Osteoblast (primary cell): ENCODE results near the gene IGFALS. TPM values are rescaled to one million over a fixed set of nuclear protein-coding genes. Genes with fewer than 3 reads are reported as not detected.

Source experiments
- DNase-seq: peaks from one replicate; pipeline ENCODE4 v3.0.0; 2011; ENCODE audit warnings: low spot score, mixed read lengths; ENCODE audit not compliant: insufficient read length; ENCODE audit errors: missing footprints
- H2AFZ ChIP-seq: 2 replicates; pipeline ENCODE4 v1.6.0; 2011; ENCODE audit warnings: mild to moderate bottlenecking, low read length
- H3K27ac ChIP-seq: 2 replicates; pipeline ENCODE4 v1.5.1; 2011; ENCODE audit warnings: mild to moderate bottlenecking, low read depth, low read length, moderate library complexity
- H3K27me3 ChIP-seq: 2 replicates; pipeline ENCODE4 v1.6.0; 2012; ENCODE audit warnings: mild to moderate bottlenecking, control low read depth, inconsistent platforms, low read length, moderate library complexity; ENCODE audit not compliant: insufficient read depth
- H3K36me3 ChIP-seq: 2 replicates; pipeline ENCODE4 v1.5.1; 2011; ENCODE audit warnings: mild to moderate bottlenecking, low read length, control low read depth, moderate library complexity; ENCODE audit not compliant: insufficient read depth
- H3K4me1 ChIP-seq: 2 replicates; pipeline ENCODE4 v1.5.1; 2011; ENCODE audit warnings: mild to moderate bottlenecking, low read length, control low read depth, moderate library complexity; ENCODE audit not compliant: insufficient read depth
- H3K4me2 ChIP-seq: 2 replicates; pipeline ENCODE4 v1.6.0; 2011; ENCODE audit warnings: mild to moderate bottlenecking, low read length; ENCODE audit not compliant: insufficient read depth
- H3K4me3 ChIP-seq: fragments of 200-600 bp; sonication (generic); 3 replicates; pipeline ENCODE4 v1.5.1; 2012; ENCODE audit warnings: mild to moderate bottlenecking, low read length, inconsistent platforms; ENCODE audit not compliant: insufficient read depth
- H3K79me2 ChIP-seq: 2 replicates; pipeline ENCODE4 v1.6.0; 2012; ENCODE audit warnings: mild to moderate bottlenecking, low read length, control low read depth, inconsistent platforms; ENCODE audit not compliant: insufficient read depth
- H3K9me3 ChIP-seq: 2 replicates; pipeline ENCODE4 v1.5.1; 2011; ENCODE audit warnings: low read depth, low read length, control low read depth
- H4K20me1 ChIP-seq: 2 replicates; pipeline ENCODE4 v1.6.0; 2012; ENCODE audit warnings: mild to moderate bottlenecking, low read length, control low read depth; ENCODE audit not compliant: insufficient read depth
- total RNA-seq: library from RNA; depleted of rRNA; stranded (reverse); fragments of >200 nt; gene quantifications from 2 replicates; pipeline ENCODE4 v1.2.3, GENCODE V29; 2012
- TF ChIP-seq, protein P1 (sequence below): IDR thresholded peaks from 2 replicates; pipeline ENCODE4 v1.5.1; 2011; ENCODE audit warnings: mild to moderate bottlenecking, low read depth, low read length, moderate library complexity; ENCODE audit errors: extremely low read depth

Gene IGFALS
- total RNA-seq, 1 donor = not detected

DNA sequence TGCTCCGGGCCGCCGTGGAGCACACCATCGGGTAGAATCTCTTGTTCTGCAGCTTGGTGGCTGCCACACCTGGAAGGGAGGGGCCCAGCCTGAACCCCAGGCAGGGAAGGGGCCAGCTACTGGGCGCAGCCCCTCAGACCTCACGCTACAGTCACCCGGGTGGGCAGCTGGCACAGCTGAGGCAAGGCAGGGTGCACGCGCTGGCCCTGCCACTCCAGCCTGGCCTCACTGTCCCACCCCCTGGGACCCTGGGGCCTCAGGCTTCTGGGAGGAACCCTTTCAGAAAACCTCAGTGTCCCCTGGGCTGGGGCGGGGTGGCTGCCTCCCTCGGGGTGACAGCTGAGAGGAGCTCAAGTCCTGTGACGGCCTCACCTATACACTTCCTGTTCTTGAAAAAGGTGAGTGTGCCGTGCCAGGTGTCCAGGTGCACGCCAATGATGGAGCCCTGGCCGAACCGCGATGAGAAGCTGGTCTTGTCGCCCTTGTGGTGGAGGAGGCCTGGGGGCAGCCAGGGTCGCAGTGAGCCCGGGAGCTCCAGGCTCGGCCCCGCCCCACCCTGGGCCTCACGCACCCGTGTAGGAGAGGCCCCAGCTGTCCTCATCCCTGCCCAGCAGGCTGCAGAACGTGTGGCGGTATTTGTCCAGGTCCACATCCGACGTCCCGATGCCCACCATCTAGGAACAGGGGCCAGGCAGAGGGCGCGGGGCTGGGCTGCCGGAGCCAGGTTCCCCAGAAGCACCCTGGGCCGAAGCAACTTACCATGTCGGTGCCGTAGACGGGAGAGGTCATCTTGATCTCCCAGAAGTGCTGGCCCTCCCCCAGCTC, 15.9 kb downstream of the IGFALS start:
- H2AFZ ChIP-seq = no peak overlapping the region
- H4K20me1 ChIP-seq = peaks cover 36% of the 10 kb centered on the region
- peaks cover 21% of the 10 kb centered on the region for H3K4me1 ChIP-seq
- TF ChIP-seq, protein P1, sequence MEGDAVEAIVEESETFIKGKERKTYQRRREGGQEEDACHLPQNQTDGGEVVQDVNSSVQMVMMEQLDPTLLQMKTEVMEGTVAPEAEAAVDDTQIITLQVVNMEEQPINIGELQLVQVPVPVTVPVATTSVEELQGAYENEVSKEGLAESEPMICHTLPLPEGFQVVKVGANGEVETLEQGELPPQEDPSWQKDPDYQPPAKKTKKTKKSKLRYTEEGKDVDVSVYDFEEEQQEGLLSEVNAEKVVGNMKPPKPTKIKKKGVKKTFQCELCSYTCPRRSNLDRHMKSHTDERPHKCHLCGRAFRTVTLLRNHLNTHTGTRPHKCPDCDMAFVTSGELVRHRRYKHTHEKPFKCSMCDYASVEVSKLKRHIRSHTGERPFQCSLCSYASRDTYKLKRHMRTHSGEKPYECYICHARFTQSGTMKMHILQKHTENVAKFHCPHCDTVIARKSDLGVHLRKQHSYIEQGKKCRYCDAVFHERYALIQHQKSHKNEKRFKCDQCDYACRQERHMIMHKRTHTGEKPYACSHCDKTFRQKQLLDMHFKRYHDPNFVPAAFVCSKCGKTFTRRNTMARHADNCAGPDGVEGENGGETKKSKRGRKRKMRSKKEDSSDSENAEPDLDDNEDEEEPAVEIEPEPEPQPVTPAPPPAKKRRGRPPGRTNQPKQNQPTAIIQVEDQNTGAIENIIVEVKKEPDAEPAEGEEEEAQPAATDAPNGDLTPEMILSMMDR = no peak
- no peaks in the 10 kb centered on the region for H3K9me3 ChIP-seq
- H3K79me2 ChIP-seq = peaks cover 40% of the 10 kb centered on the region
- DNase-seq = peak; percentile 86
- H3K4me2 ChIP-seq = no peak overlapping the region
- peaks cover 29% of the 10 kb centered on the region for H3K36me3 ChIP-seq
- H3K27ac ChIP-seq = no peak overlapping the region
- H3K4me3 ChIP-seq = no peak overlapping the region
- no peaks in the 10 kb centered on the region for H3K27me3 ChIP-seq

DNA sequence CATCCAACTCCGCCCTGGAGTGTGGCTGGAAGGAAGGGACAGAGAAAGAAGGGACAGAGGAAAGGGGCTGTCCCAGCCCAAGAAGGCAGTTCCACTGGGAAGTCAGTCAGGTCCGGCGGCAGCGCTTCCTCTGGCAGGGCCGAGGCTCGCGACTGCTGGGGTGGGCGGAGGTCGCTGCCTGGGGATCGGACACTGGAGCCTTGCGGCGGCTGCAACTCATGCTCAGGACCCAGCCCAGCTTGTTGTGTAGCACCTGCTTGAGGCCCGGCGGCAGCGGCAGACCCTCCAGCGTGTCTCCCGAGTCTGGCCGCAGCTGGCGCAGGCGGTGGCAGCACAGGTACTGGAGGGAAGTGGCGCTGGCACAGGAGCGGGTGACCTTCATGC, 16.5 kb downstream of the IGFALS start:
- Histone ChIP-seq H3K4me2 (no peak overlapping the region), H2AFZ (no peak overlapping the region), H3K27me3 (no peaks in the 10 kb centered on the region), H3K4me1 (peaks cover 27% of the 10 kb centered on the region), H3K79me2 (peaks cover 46% of the 10 kb centered on the region), H3K9me3 (no peaks in the 10 kb centered on the region), H4K20me1 (peaks cover 39% of the 10 kb centered on the region), H3K27ac (no peak overlapping the region), H3K4me3 (no peak overlapping the region), H3K36me3 (peaks cover 29% of the 10 kb centered on the region)
- DNase-seq = peak; percentile 77
- TF ChIP-seq, protein P1 = no peak

- peaks cover 29% of the 10 kb centered on the region for H3K4me1 ChIP-seq
- no peaks in the 10 kb centered on the region for H3K27me3 ChIP-seq
- TF ChIP-seq, protein P1 = no peak
- DNase-seq = peak; percentile 77
- H3K27ac ChIP-seq = no peak overlapping the region
- H3K4me2 ChIP-seq = no peak overlapping the region
- peaks cover 29% of the 10 kb centered on the region for H3K36me3 ChIP-seq
- peaks cover 49% of the 10 kb centered on the region for H3K79me2 ChIP-seq
- H2AFZ ChIP-seq = no peak overlapping the region
- H4K20me1 ChIP-seq = peaks cover 40% of the 10 kb centered on the region
- H3K4me3 ChIP-seq = no peak overlapping the region
- no peaks in the 10 kb centered on the region for H3K9me3 ChIP-seq
Measured at GRCh38 chr16:1776672-1776955, 16.9 kb downstream of the IGFALS start.

DNA sequence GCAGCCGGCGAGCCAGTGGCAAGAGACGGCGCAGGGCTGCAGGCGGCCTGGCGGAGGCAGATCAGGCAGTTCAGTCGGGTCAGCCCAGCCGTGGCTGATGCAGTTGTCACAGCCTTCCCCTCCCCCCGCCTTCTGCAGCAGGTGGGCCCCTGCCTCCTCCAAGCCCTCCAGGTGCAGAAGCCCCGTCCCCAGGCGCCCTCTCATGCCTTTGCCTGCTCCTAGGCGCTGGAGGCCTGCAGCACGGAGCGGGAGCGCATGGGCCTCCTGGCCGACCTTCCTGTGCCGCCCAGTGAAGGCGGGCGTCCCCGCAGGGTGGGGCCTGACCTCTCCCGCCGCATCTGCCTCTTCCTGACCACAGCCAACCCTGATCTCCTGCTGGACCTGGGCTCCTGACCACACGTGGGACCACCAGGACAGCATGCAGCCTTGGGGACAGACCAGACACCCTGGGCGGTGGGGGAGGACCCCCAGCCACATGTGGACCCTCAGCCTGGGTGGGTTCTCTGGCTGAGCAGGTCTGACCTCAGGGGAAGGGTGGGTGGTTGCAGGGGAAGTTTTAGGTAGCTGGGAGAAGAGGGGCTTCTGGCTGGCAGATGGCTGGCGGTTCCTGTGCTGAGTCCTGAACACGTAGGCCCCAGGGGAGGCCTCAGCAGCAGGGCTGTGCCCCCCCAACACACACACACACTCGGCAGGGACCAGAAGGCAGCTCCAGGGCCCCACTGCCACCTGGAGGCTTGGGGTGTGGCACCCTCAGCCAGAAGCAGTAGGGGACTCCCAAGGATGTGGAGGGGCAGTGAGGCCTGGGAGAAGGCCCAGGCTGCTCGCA, 17.4 kb downstream of the IGFALS start:
- Histone ChIP-seq H3K9me3 (no peaks in the 10 kb centered on the region), H3K27ac (no peak overlapping the region), H3K4me1 (peaks cover 23% of the 10 kb centered on the region), H3K27me3 (no peaks in the 10 kb centered on the region), H3K79me2 (peaks cover 46% of the 10 kb centered on the region), H4K20me1 (peaks cover 35% of the 10 kb centered on the region), H3K36me3 (peaks cover 29% of the 10 kb centered on the region), H2AFZ (no peak overlapping the region), H3K4me3 (no peak overlapping the region), H3K4me2 (no peak overlapping the region)
- peak; percentile 85 for DNase-seq
- TF ChIP-seq, protein P1 = no peak
